Activated B cell treated with CpG ODN at 0.5 μM for 24 hours (primary cell): ENCODE measurements around the gene PHACTR4. TPM values are rescaled to one million over a fixed set of nuclear protein-coding genes. Genes with fewer than 3 reads are reported as not detected.
"Not testable (repeated sequence)": the region's sequence is repeated elsewhere in the genome, so short reads cannot be mapped to it uniquely, and the experiment has no call there.

Experiments
- ATAC-seq: fragments of 200-7000 bp; cut with Tn5 transposase; one replicate; pipeline ENCODE4 v1.10.0; 2021; ENCODE audit warnings: low read depth, mild to moderate bottlenecking, moderate library complexity
- CTCF ChIA-PET: fragments of 350-600 bp; sonication (Branson Sonifier 250); formaldehyde crosslinking; loops from one replicate; lab custom pipeline; 2021; ENCODE audit warnings: antibody characterized with exemption; lab: Charles Lee
- POLR2A ChIA-PET: fragments of 350-600 bp; sonication (Branson Sonifier 250); formaldehyde crosslinking; loops from one replicate; lab custom pipeline; 2021; ENCODE audit warnings: antibody characterized with exemption; lab: Charles Lee
- DNase-seq: peaks from one replicate; pipeline ENCODE4 v3.0.0; 2022
- H3K27ac Mint-ChIP-seq: one replicate; pipeline ENCODE4 v1.8.0; 2020; ENCODE audit warnings: mixed read lengths
- H3K27me3 Mint-ChIP-seq: one replicate; pipeline ENCODE4 v1.8.0; 2021; ENCODE audit warnings: mixed read lengths
- H3K36me3 Mint-ChIP-seq: one replicate; pipeline ENCODE4 v1.8.0; 2021; ENCODE audit warnings: low read depth, mixed read lengths
- H3K4me1 Mint-ChIP-seq: one replicate; pipeline ENCODE4 v1.8.0; 2021; ENCODE audit warnings: mixed read lengths
- H3K4me3 Mint-ChIP-seq: one replicate; pipeline ENCODE4 v1.8.0; 2020; ENCODE audit warnings: mild to moderate bottlenecking, mixed read lengths
- H3K9me3 Mint-ChIP-seq: one replicate; pipeline ENCODE4 v1.8.0; 2020; ENCODE audit warnings: mixed read lengths
- intact Hi-C: fragments of 100-400 bp; cut with micrococcal nuclease; formaldehyde crosslinking; loops from one replicate; pipeline ENCODE4 v1.15.1; 2024
- total RNA-seq: library from RNA; stranded (reverse); gene quantifications from 2 replicates; pipeline ENCODE4 v1.2.3, GENCODE V29; 2022
- TF ChIP-seq, protein P1 (sequence below): fragments of 200-600 bp; IDR thresholded peaks from one replicate; pipeline ENCODE4 v1.8.0; 2022; ENCODE audit warnings: antibody characterized with exemption, mild to moderate bottlenecking

PHACTR4 gene
- total RNA-seq, 1 donor from 2014 or later = 31.5 TPM

DNA sequence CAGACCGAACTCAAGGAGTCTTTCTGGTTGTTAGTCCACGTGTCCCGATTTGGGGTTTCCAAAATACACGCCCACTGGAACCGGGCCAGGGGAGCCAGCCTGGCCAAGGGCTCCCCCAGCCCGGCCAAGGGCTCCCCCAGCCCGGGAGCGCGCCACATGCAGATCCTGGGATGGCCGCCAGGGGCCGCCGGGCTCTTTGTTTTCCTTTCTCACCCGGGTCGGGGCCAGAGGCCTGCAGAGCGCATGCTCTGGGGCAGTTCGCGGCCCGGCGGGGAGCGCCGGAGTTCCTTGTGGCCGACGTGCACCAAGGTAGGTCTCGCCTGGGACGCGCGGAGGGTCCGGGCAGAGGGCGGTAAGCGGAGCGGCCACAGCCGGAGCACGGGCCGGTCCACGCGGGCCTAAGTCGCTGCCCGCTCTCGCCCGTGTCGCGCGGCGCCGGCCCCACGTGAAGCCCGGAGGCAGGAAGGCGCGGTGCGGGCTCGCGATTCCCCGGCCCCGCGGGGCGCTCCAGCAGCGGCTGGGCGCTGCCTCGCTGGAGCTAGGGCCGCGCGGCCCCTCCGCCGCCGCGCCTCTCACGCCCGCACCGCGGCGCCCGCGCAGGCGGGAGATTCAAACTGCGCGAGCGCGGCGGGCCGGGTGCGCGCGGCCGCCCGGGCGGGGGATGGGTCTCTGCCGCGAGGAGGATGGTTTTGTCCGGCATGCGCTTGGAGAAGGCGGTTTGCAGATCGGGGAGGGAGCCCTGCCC is 148.6 kb downstream of the PHACTR4 start:
- peak; percentile 89 for DNase-seq
- no peaks in the 10 kb centered on the region for H3K27me3 Mint-ChIP-seq
- intact Hi-C loops = loop anchor here (1.0 to 5.0 kb wide), 8 partner anchors 12 to 359 kb away; partner anchors contain the start of genes RCC1, TAF12 and TRNAU1AP
- ChIA-PET POLR2A (interaction anchor here (1.0 to 5.9 kb wide), 8 partner anchors 11 to 130 kb away, joined by 3 to 85 read pairs (median 6); partner anchors contain the start of genes RCC1, RNU11 and TAF12), CTCF (interaction anchor here (0.6 to 2.7 kb wide), 8 partner anchors 10 to 358 kb away, joined by 3 to 13 read pairs (median 6); no protein-coding TSS in a partner anchor)
- H3K4me3 Mint-ChIP-seq = peak overlapping the region; percentile 90
- peak; percentile 88 for ATAC-seq
- TF ChIP-seq, protein P1, sequence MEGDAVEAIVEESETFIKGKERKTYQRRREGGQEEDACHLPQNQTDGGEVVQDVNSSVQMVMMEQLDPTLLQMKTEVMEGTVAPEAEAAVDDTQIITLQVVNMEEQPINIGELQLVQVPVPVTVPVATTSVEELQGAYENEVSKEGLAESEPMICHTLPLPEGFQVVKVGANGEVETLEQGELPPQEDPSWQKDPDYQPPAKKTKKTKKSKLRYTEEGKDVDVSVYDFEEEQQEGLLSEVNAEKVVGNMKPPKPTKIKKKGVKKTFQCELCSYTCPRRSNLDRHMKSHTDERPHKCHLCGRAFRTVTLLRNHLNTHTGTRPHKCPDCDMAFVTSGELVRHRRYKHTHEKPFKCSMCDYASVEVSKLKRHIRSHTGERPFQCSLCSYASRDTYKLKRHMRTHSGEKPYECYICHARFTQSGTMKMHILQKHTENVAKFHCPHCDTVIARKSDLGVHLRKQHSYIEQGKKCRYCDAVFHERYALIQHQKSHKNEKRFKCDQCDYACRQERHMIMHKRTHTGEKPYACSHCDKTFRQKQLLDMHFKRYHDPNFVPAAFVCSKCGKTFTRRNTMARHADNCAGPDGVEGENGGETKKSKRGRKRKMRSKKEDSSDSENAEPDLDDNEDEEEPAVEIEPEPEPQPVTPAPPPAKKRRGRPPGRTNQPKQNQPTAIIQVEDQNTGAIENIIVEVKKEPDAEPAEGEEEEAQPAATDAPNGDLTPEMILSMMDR = no peak
- H3K4me1 Mint-ChIP-seq = peaks cover 28% of the 10 kb centered on the region
- peak overlapping the region; percentile 73 for H3K27ac Mint-ChIP-seq
- H3K9me3 Mint-ChIP-seq = no peaks in the 10 kb centered on the region
- H3K36me3 Mint-ChIP-seq = peaks cover 30% of the 10 kb centered on the region

DNA sequence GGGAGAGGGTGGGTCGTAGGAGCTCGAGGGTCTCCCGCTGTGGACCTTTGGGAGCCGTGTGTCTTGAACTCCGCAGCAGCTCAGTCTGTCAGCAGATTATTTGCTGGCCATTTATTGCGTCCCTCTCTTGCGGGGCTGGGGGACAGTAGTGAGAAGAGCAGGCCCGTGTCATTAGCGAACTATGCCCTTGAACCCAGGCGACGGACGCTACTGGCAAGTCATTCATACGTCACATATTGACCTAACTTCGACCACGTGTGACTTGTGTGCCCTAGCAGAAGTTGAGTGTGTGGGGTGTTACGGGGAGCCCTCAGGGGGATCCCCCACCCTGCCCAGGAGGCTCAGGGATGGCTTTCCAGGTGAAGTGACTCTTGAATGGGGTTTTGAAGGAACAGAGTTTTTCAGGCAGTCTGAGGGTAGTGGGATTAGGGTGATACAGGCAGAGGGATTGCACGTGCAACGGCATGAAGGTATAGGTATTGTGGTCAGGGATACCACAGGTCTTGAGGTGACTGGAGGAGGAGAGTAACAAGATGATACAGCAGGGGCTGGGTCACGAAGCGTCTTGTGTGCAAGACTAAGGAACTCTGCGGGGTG is 149.3 kb downstream of the PHACTR4 start:
- CTCF ChIA-PET = interaction anchor here (0.6 to 2.7 kb wide), 6 partner anchors 11 to 358 kb away, joined by 3 to 13 read pairs (median 6); no protein-coding TSS in a partner anchor
- Mint-ChIP-seq H3K4me1 (peaks cover 28% of the 10 kb centered on the region), H3K9me3 (no peaks in the 10 kb centered on the region), H3K27ac (peak overlapping the region; percentile 73), H3K27me3 (no peaks in the 10 kb centered on the region), H3K36me3 (peaks cover 28% of the 10 kb centered on the region), H3K4me3 (peak overlapping the region; percentile 90)
- DNase-seq = no peak
- TF ChIP-seq, protein P1 = no peak
- intact Hi-C loops = loop anchor here (1.0 to 5.0 kb wide), 8 partner anchors 13 to 358 kb away; partner anchors contain the start of genes RCC1, TAF12 and TRNAU1AP
- POLR2A ChIA-PET = interaction anchor here (1.0 to 5.9 kb wide), 6 partner anchors 11 to 129 kb away, joined by 3 to 85 read pairs (median 6); partner anchors contain the start of genes RCC1, RNU11 and TAF12
- no peak for ATAC-seq

DNA sequence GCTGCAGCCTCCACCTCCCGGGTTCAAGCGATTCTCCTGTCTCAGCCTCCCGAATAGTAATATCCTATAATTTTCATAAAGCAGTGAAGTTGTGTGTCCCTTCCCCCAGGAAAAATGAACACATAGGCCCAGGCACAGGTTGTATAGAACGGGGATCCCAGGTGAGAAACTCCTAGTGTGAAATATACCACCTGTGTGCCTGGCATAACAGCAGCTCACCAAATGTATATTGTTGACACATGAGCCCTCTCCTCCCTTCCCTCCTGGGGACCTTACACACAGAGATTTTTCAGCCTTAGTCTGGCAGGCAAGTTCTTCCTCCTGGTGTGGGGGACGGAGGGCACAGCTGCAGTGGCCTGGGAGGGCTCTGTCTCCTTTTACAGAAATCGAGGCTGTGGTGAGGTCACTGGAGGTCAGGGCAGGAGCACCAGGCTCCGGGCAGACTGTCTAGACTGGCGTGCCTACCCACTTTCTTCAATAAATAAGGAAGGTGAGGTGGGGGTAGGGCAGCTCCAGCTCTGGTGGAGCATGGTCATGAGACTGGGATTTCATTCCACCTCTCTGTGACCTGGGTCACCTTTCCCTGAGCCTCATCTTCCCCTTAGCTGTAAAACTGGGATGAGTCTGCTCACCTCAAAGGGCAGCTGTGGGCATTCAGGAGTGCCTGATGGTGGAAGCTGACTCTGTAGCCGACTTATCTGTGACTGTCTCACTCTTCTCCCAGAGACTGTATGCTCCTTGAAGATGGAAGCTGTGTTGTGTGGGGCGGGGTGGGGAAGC is 150.6 kb downstream of the PHACTR4 start:
- H3K9me3 Mint-ChIP-seq = no peaks in the 10 kb centered on the region
- ATAC-seq (no peak), DNase-seq (no peak)
- peaks cover 27% of the 10 kb centered on the region for H3K36me3 Mint-ChIP-seq
- no peak overlapping the region for H3K4me3 Mint-ChIP-seq
- intact Hi-C loops = loop anchor here (2.0 to 5.0 kb wide), 4 partner anchors 61 to 267 kb away; partner anchors contain the start of gene TAF12
- peaks cover 28% of the 10 kb centered on the region for H3K4me1 Mint-ChIP-seq
- ChIA-PET POLR2A (interaction anchor here (0.9 to 1.5 kb wide), 2 partner anchors 61 to 128 kb away, joined by 3 to 5 read pairs; partner anchors contain the start of gene RNU11), CTCF (no interaction called here)
- TF ChIP-seq, protein P1 = no peak
- H3K27ac Mint-ChIP-seq = no peak overlapping the region
- no peaks in the 10 kb centered on the region for H3K27me3 Mint-ChIP-seq

DNA sequence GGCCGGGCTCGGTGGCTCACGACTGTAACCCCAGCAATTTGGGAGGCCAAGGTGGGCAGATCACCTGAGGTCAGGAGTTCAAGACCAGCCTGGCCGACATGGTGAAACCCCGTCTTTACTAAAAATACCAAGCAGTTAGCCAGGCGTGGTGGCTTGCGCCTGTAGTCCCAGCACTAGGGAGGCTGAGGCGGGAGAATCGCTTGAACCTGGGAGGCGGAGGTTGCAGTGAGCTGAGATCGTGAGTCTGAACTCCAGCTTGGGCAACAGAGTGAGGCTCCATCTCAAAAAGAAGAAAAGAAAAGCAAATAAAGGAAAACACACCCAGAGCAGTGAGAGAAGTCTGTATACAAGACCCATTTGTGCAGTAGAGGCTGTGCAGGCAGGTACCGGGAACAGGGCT is 151.3 kb downstream of the PHACTR4 start:
- H3K27me3 Mint-ChIP-seq, H3K27ac Mint-ChIP-seq, DNase-seq, H3K4me3 Mint-ChIP-seq, intact Hi-C loops, CTCF ChIA-PET, H3K9me3 Mint-ChIP-seq, ATAC-seq: not testable (repeated sequence)
- peaks cover 25% of the 10 kb centered on the region for H3K36me3 Mint-ChIP-seq
- peaks cover 28% of the 10 kb centered on the region for H3K4me1 Mint-ChIP-seq
- POLR2A ChIA-PET = interaction anchor here (0.9 to 1.5 kb wide), 2 partner anchors 61 to 128 kb away, joined by 3 to 5 read pairs; partner anchors contain the start of gene RNU11
